ENCODE data around the gene KRTAP13-2. TPM values are rescaled to one million over a fixed set of nuclear protein-coding genes. Genes with fewer than 3 reads are reported as not detected.

The KRTAP13-2 gene

DNA sequence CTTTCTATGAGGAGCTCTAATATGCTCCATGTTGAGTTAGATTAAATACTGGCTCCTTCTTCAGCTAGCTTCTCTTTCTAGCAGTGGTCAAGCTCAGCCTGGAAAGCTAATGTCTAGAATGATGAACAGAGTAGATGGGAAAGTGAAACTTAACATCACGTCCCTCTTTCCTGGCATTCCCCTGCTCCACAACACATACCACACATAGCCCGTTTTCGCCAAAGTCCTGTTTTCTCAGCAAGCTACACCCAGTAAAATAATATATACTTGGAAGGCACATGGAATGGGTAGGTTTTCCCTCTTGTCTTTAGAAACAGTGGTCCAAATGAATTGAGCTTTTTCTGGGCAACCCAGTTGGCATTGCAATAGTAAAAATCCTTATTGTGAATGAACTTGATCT lies 38.3 kb downstream of the KRTAP13-2 start:
- Histone ChIP-seq H3K9ac (ENCODE audit: low read length) (no peak overlapping the region), H2AK5ac (ENCODE audit: low read length) (no peak overlapping the region), H3K4me2 (ENCODE audit: low read length) (no peak overlapping the region), H3K4me1 (ENCODE audit: control insufficient read depth, low read depth, low read length) (no peaks in the 10 kb centered on the region), H3K27ac (ENCODE audit: low read depth, low read length) (no peak overlapping the region), H3K36me3 (ENCODE audit: control insufficient read depth, insufficient read depth, low read length) (no peaks in the 10 kb centered on the region), H3K4ac (ENCODE audit: low read depth, low read length) (no peak overlapping the region), H3K4me3 (ENCODE audit: low read length) (no peak overlapping the region), H3K18ac (ENCODE audit: low read length) (no peak overlapping the region), H4K5ac (ENCODE audit: low read length) (no peak overlapping the region), H3K56ac (ENCODE audit: low read length) (no peak overlapping the region), H3K79me1 (ENCODE audit: low read length) (no peaks in the 10 kb centered on the region), H2BK120ac (ENCODE audit: low read depth, low read length) (no peak overlapping the region), H3K79me2 (ENCODE audit: control insufficient read depth, insufficient read depth, low read length) (no peaks in the 10 kb centered on the region), H4K8ac (ENCODE audit: low read depth, low read length) (no peak overlapping the region), H2BK5ac (ENCODE audit: low read length) (no peak overlapping the region), H3K23ac (ENCODE audit: low read length) (no peak overlapping the region), H3K27me3 (ENCODE audit: insufficient read depth, low read length, poor library complexity) (no peaks in the 10 kb centered on the region), H2BK15ac (replicated peaks; ENCODE audit: low read depth) (no peak overlapping the region)
- no CpG with 5 or more reads among the region's 3 CpGs for WGBS (ENCODE audit: extremely low coverage, insufficient coverage, low lambda C conversion rate)
- DNase-seq: no peak

DNA sequence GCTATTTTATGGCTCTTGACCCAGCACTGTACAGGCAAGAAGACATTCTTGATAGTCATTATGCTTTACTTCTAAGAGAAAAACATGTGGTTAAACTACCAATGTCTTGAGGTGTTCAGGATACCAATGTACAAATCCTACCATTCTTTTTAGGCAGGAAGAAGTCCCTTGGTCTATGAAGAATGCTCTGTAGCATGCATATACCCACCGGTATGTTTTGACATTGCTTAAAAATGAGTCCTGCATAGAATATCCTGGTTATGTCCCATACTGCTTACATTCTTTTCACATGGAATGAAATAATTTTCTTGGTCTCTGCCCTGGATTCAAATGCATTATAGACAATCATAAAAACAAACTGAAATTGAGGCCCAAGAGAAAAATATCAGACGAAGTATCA lies 39.4 kb downstream of the KRTAP13-2 start:
- H3K36me3 ChIP-seq (ENCODE audit: control insufficient read depth, insufficient read depth, low read length): no peaks in the 10 kb centered on the region
- no peak overlapping the region for H2BK15ac ChIP-seq (replicated peaks; ENCODE audit: low read depth)
- H3K23ac ChIP-seq (ENCODE audit: low read length): no peak overlapping the region
- no peak overlapping the region for H3K56ac ChIP-seq (ENCODE audit: low read length)
- no peak overlapping the region for H3K4me3 ChIP-seq (ENCODE audit: low read length)
- H2AK5ac ChIP-seq (ENCODE audit: low read length): no peak overlapping the region
- no peaks in the 10 kb centered on the region for H3K27me3 ChIP-seq (ENCODE audit: insufficient read depth, low read length, poor library complexity)
- no peaks in the 10 kb centered on the region for H3K79me2 ChIP-seq (ENCODE audit: control insufficient read depth, insufficient read depth, low read length)
- no peak overlapping the region for H3K4me2 ChIP-seq (ENCODE audit: low read length)
- no peak overlapping the region for H4K8ac ChIP-seq (ENCODE audit: low read depth, low read length)
- no peaks in the 10 kb centered on the region for H3K79me1 ChIP-seq (ENCODE audit: low read length)
- no peak overlapping the region for H3K27ac ChIP-seq (ENCODE audit: low read depth, low read length)
- no CpG with 5 or more reads among the region's 2 CpGs for WGBS (ENCODE audit: extremely low coverage, insufficient coverage, low lambda C conversion rate)
- H3K18ac ChIP-seq (ENCODE audit: low read length): no peak overlapping the region
- no peak overlapping the region for H2BK5ac ChIP-seq (ENCODE audit: low read length)
- H3K4ac ChIP-seq (ENCODE audit: low read depth, low read length): no peak overlapping the region
- no peak for DNase-seq
- H4K5ac ChIP-seq (ENCODE audit: low read length): no peak overlapping the region
- no peaks in the 10 kb centered on the region for H3K4me1 ChIP-seq (ENCODE audit: control insufficient read depth, low read depth, low read length)
- H2BK120ac ChIP-seq (ENCODE audit: low read depth, low read length): no peak overlapping the region
- no peak overlapping the region for H3K9ac ChIP-seq (ENCODE audit: low read length)

DNA sequence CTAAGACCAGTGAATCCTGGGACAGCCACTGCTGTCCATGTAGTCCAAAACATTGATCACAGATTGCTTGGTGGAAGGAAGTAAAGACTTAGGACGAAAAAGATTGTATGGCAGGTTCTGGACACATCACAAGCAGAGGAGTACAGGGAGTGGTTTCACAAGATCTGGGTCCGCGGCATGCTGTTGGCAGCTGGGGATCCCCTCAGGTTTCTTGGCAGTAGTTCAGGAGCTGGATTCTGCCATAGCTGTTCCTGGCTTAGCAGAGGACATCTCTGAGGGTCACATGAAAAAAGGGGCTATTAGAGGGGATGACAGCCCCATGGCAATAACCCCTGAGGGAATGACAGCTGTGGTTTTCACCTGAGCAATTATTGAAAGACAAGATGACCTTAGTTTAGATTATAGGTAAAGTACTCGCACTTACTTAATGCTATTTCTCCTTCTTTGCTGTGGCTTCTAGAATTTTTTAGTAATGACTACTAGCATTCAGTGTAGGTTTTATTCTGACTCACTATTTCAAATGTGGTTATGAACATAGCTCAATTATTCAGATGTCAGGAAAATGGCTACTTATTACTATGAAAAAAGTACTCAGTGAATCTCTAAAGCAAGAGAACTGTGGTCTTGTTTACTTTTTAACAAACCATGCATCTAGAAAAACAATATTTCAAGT lies 42.7 kb downstream of the KRTAP13-2 start:
- no peaks in the 10 kb centered on the region for H3K79me2 ChIP-seq (ENCODE audit: control insufficient read depth, insufficient read depth, low read length)
- H3K18ac ChIP-seq (ENCODE audit: low read length): no peak overlapping the region
- no peak overlapping the region for H3K9ac ChIP-seq (ENCODE audit: low read length)
- H2BK15ac ChIP-seq (replicated peaks; ENCODE audit: low read depth): no peak overlapping the region
- H2BK5ac ChIP-seq (ENCODE audit: low read length): no peak overlapping the region
- H3K4ac ChIP-seq (ENCODE audit: low read depth, low read length): no peak overlapping the region
- no peak for DNase-seq
- H3K36me3 ChIP-seq (ENCODE audit: control insufficient read depth, insufficient read depth, low read length): no peaks in the 10 kb centered on the region
- H3K23ac ChIP-seq (ENCODE audit: low read length): no peak overlapping the region
- no peak overlapping the region for H3K4me2 ChIP-seq (ENCODE audit: low read length)
- no peaks in the 10 kb centered on the region for H3K27me3 ChIP-seq (ENCODE audit: insufficient read depth, low read length, poor library complexity)
- H2BK120ac ChIP-seq (ENCODE audit: low read depth, low read length): no peak overlapping the region
- H3K4me1 ChIP-seq (ENCODE audit: control insufficient read depth, low read depth, low read length): no peaks in the 10 kb centered on the region
- H4K5ac ChIP-seq (ENCODE audit: low read length): no peak overlapping the region
- no peaks in the 10 kb centered on the region for H3K79me1 ChIP-seq (ENCODE audit: low read length)
- no peak overlapping the region for H3K27ac ChIP-seq (ENCODE audit: low read depth, low read length)
- H3K56ac ChIP-seq (ENCODE audit: low read length): no peak overlapping the region
- H4K8ac ChIP-seq (ENCODE audit: low read depth, low read length): no peak overlapping the region
- WGBS (ENCODE audit: extremely low coverage, insufficient coverage, low lambda C conversion rate): no CpG with 5 or more reads among the region's 4 CpGs
- no peak overlapping the region for H2AK5ac ChIP-seq (ENCODE audit: low read length)
- H3K4me3 ChIP-seq (ENCODE audit: low read length): no peak overlapping the region

DNA sequence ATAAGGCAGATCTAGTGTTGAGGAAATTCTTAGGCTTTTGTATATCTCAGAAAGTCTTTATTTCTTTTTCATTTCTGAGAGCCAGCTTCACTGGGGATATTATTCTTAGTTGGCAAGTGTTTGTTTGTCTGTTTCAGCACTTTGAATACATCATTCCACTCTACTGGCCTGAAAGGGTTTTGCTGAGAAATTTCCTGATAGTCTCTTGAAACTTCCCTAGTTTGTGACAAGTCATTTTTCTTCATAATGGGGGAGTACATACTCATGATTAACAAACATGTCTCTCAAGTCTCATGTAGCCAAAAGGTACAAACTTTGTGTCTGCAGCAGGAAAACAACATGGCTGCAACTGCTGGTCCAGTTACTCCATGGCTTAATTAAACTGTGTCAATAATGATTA lies 45.7 kb downstream of the KRTAP13-2 start:
- Histone ChIP-seq H3K18ac (ENCODE audit: low read length) (no peak overlapping the region), H3K36me3 (ENCODE audit: control insufficient read depth, insufficient read depth, low read length) (no peaks in the 10 kb centered on the region), H3K4ac (ENCODE audit: low read depth, low read length) (no peak overlapping the region), H2BK120ac (ENCODE audit: low read depth, low read length) (no peak overlapping the region), H3K4me2 (ENCODE audit: low read length) (no peak overlapping the region), H3K27me3 (ENCODE audit: insufficient read depth, low read length, poor library complexity) (no peaks in the 10 kb centered on the region), H3K79me2 (ENCODE audit: control insufficient read depth, insufficient read depth, low read length) (no peaks in the 10 kb centered on the region), H3K23ac (ENCODE audit: low read length) (no peak overlapping the region), H3K79me1 (ENCODE audit: low read length) (no peaks in the 10 kb centered on the region), H2AK5ac (ENCODE audit: low read length) (no peak overlapping the region), H4K8ac (ENCODE audit: low read depth, low read length) (no peak overlapping the region), H2BK5ac (ENCODE audit: low read length) (no peak overlapping the region), H3K4me1 (ENCODE audit: control insufficient read depth, low read depth, low read length) (no peaks in the 10 kb centered on the region), H3K9ac (ENCODE audit: low read length) (no peak overlapping the region), H3K56ac (ENCODE audit: low read length) (no peak overlapping the region), H4K5ac (ENCODE audit: low read length) (no peak overlapping the region), H2BK15ac (replicated peaks; ENCODE audit: low read depth) (no peak overlapping the region), H3K4me3 (ENCODE audit: low read length) (no peak overlapping the region), H3K27ac (ENCODE audit: low read depth, low read length) (no peak overlapping the region)
- DNase-seq: no peak

Small RNAs within 50 kb of the gene (small RNA-seq; reads per million reads assigned to genes)
- gene KRTAP23-1 (ENCODE audit: insufficient read depth) (not detected), gene MIR4327 (ENCODE audit: insufficient read depth) (not detected)

Data from mesendoderm (in vitro differentiated cells).